T-cell (primary cell): Measurements from ENCODE around the gene OSMR. TPM values are rescaled to one million over a fixed set of nuclear protein-coding genes. Genes with fewer than 3 reads are reported as not detected.

ENCODE experiments used
- ATAC-seq, 4 experiments: fragments of 200-7000 bp in 3 of 4; fragments of 150-1000 bp in 1 of 4; cut with Tn5 transposase; replicated peaks in 1 of 4; 1 replicate in 3 of 4; 2 replicates in 1 of 4; pipeline ENCODE4 v1.10.0; 2021; ENCODE audit warnings: moderate library complexity in 3 of 4, mild to moderate bottlenecking in 2 of 4, moderate number of reproducible peaks in 1 of 4
- CTCF ChIA-PET, 2 donors: fragments of 300-600 bp; sonication (Branson Sonifier 250); formaldehyde crosslinking; loops; one replicate each; lab custom pipeline; 2022; ENCODE audit warnings: antibody characterized with exemption in 2 of 2; lab: Charles Lee
- POLR2A ChIA-PET, 2 donors: fragments of 300-600 bp; sonication (Branson Sonifier 250); formaldehyde crosslinking; loops; one replicate each; lab custom pipeline; 2022; ENCODE audit warnings: antibody characterized with exemption in 2 of 2; lab: Charles Lee
- DNase-seq, 35 experiments: peaks; one replicate each; pipeline versions ENCODE4 v3.0.0 to v3.0.0-alpha.2; 2013 to 2023
- H3K27ac ChIP-seq: one replicate; pipeline ENCODE4 v1.5.1; 2013; ENCODE audit warnings: low read length
- H3K27me3 ChIP-seq, 2 experiments: replicated peaks in 1 of 2; 1 replicate in 1 of 2; 2 replicates in 1 of 2; pipeline versions ENCODE4 v1.6.1 to v1.7.0; 2013; ENCODE audit warnings: low read length in 1 of 2, mixed read lengths in 1 of 2; ENCODE audit not compliant: control insufficient read depth in 2 of 2, insufficient read depth in 2 of 2; ENCODE audit errors: extremely low read depth in 1 of 2
- H3K36me3 ChIP-seq, 2 donors: 1 replicate in 1 of 2; 2 replicates in 1 of 2; pipeline versions ENCODE4 v1.6.1 to v1.7.0; 2013; ENCODE audit warnings: low read length in 1 of 2; ENCODE audit not compliant: control insufficient read depth in 2 of 2, insufficient read depth in 1 of 2; ENCODE audit errors: extremely low read depth in 1 of 2
- H3K4me1 ChIP-seq, 2 experiments: 1 replicate in 1 of 2; 2 replicates in 1 of 2; pipeline versions ENCODE4 v1.6.1 to v1.7.0; 2013; ENCODE audit warnings: low read length in 2 of 2, mixed read lengths in 1 of 2; ENCODE audit not compliant: insufficient read depth in 2 of 2, control insufficient read depth in 1 of 2; ENCODE audit errors: extremely low read depth in 1 of 2
- H3K4me3 ChIP-seq, 2 donors: 1 replicate in 1 of 2; 2 replicates in 1 of 2; pipeline versions ENCODE4 v1.5.1 to v1.7.0; 2013; ENCODE audit warnings: mild to moderate bottlenecking in 2 of 2, low read length in 1 of 2, moderate library complexity in 1 of 2; ENCODE audit not compliant: control insufficient read depth in 1 of 2; ENCODE audit errors: extremely low read depth in 1 of 2
- H3K9me3 ChIP-seq: 2 replicates; pipeline ENCODE4 v1.7.0; 2013
- H3K27ac Mint-ChIP-seq, 2 donors: one replicate each; pipeline ENCODE4 v1.8.0; 2020 to 2021; ENCODE audit warnings: mild to moderate bottlenecking in 2 of 2, mixed read lengths in 2 of 2
- H3K27me3 Mint-ChIP-seq, 2 donors: one replicate each; pipeline ENCODE4 v1.8.0; 2021 to 2022; ENCODE audit warnings: mixed read lengths in 2 of 2
- H3K36me3 Mint-ChIP-seq: one replicate; pipeline ENCODE4 v1.8.0; 2021; ENCODE audit warnings: mixed read lengths
- H3K4me1 Mint-ChIP-seq, 3 donors: one replicate each; pipeline ENCODE4 v1.8.0; 2020 to 2022; ENCODE audit warnings: mixed read lengths in 3 of 3, mild to moderate bottlenecking in 1 of 3
- H3K4me3 Mint-ChIP-seq, 3 donors: one replicate each; pipeline ENCODE4 v1.8.0; 2020 to 2022; ENCODE audit warnings: mild to moderate bottlenecking in 3 of 3, mixed read lengths in 3 of 3, moderate library complexity in 3 of 3
- H3K9me3 Mint-ChIP-seq, 3 donors: one replicate each; pipeline ENCODE4 v1.8.0; 2020 to 2022; ENCODE audit warnings: mixed read lengths in 3 of 3
- WGBS: methylation state at CpG from one replicate; pipeline ENCODE4 v1.1.5; 2013; ENCODE audit warnings: missing lambda C conversion rate; ENCODE audit not compliant: insufficient coverage; 5-methylcytosine and 5-hydroxymethylcytosine counted together
- total RNA-seq, 35 experiments: library from RNA in 6 of 35; stranded (reverse) in 6 of 35; fragments of 120-200 nt in 1 of 35; gene quantifications; one replicate each; pipeline versions ENCODE4 v1.2.1 to v1.2.4 and lab custom pipeline; 2013 to 2026

Gene OSMR
- total RNA-seq, 5 donors from 2014 or later (not counting 1 experiment from before 2014, with no cell fraction given): 0.08 to 0.26 (median 0.14) TPM; not detected in 1

DNA sequence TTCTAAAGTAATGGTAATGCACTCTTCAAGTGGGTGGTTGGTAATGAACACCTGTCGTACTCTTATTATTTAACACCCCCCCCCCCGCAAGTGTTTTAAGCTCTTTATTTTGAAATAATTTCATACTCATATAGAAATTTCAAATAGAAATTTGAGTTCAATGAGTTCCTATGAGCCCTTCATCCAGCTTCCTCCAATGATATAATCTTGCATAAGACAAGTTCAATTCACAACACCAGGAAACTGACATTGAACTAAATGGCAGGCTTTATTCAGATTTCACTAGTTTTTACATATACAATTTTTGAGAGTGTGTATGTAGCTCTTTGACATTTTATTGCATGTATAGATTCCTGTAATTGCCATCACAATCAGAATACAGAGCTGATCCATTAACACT is 30.9 kb upstream of the OSMR start:
- no peak overlapping the region for H3K4me3 ChIP-seq
- H3K27me3 ChIP-seq: peaks cover 2 to 12% of the 10 kb centered on the region in 2 experiments
- H3K36me3 ChIP-seq: no peaks in the 10 kb centered on the region
- Mint-ChIP-seq H3K27me3 (peaks cover 43 to 50% of the 10 kb centered on the region in 2 donors), H3K36me3 (no peaks in the 10 kb centered on the region), H3K4me1 (no peaks in the 10 kb centered on the region), H3K4me3 (no peak overlapping the region), H3K9me3 (no peaks in the 10 kb centered on the region), H3K27ac (no peak overlapping the region)
- POLR2A ChIA-PET: no interaction called here
- WGBS: no CpG with 5 or more reads among the region's 2 CpGs
- H3K27ac ChIP-seq: no peak overlapping the region
- H3K9me3 ChIP-seq: no peaks in the 10 kb centered on the region
- CTCF ChIA-PET: interaction anchor here (0.5 kb wide), 3 partner anchors 104 to 374 kb away, joined by 3 to 4 read pairs (median 3); no protein-coding TSS in a partner anchor
- no peak for ATAC-seq
- DNase-seq: no peak
- H3K4me1 ChIP-seq: no peaks in the 10 kb centered on the region

DNA sequence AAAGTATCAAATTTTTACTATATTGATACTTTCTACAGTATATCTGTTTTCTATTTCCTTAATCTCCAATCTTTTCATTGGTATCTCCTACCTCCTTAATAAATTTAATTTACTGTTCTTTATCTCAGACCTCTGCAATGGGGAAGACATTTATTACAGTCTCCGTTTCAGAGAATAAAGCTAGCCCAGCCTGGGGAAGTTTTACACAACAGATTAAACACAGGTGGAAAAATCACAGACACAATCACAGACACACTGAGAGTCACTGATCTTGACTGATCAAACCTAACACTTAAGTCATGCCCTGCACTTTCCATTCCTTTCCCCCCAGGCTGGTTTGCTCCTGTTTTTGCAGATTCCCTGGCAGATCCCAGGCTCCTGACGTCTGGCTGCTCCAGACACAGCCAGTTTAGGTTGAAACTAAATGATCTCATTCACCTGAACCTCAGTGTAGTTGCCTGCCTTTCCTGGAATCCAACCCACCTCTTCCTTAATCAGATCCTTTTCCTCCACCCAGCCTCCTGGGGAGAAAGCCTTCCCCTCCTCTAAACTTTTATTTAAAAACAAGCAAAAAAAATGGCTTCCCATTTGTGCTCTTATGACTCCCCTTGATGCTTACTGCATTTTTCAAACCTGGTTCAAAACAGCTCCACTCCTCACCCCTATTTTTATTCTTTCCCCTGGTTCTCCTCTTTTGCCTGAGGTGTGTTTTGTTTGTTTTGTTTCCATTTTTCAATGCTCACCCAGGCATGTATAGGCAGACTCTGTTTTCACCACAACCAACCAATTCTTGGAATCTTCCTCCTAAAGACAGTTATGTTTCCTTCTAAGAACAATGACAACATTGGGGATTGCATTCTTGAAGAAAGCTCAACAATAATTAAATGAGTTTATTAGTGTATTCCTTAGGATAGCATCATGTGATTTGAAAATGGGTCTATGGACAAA is 29.5 kb upstream of the OSMR start:
- no peaks in the 10 kb centered on the region for H3K9me3 ChIP-seq
- Mint-ChIP-seq H3K27me3 (peaks cover 40 to 50% of the 10 kb centered on the region in 2 donors), H3K27ac (no peak overlapping the region), H3K36me3 (no peaks in the 10 kb centered on the region), H3K4me1 (no peaks in the 10 kb centered on the region), H3K9me3 (no peaks in the 10 kb centered on the region), H3K4me3 (no peak overlapping the region)
- DNase-seq (no peak), ATAC-seq (no peak)
- no peak overlapping the region for H3K27ac ChIP-seq
- H3K4me1 ChIP-seq: no peaks in the 10 kb centered on the region
- H3K4me3 ChIP-seq: no peak overlapping the region
- 36% methylated on average over 2 of the region's 2 CpGs for WGBS
- no peaks in the 10 kb centered on the region for H3K36me3 ChIP-seq
- ChIA-PET POLR2A (no interaction called here), CTCF (interaction anchor here in 1 of 2 donors (0.7 kb wide), 1 partner anchor 23 kb away, joined by 3 read pairs; no protein-coding TSS in a partner anchor)
- H3K27me3 ChIP-seq: peaks cover 2 to 6% of the 10 kb centered on the region in 2 experiments

DNA sequence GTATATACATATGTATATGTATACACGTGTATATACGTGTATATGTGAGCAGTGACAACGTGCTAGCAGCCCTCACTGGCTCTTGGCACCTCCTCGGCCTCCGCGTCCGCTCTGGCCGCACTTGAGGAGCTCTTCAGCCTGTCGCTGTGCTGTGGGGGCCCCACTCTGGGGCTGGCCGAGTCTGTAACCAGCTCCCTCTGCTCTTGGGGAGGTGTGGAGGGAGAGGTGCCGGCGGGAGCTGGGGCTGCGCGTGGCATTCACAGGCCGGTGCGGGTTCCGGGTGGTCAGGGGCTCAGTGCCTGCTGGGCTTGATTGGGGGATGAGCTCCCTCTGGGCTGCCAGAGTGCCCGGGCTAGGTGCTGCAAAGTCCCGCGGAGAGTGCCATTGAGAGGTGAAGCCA is 24.1 kb upstream of the OSMR start:
- Mint-ChIP-seq H3K9me3 (peaks cover 0 to 3% (median 0%) of the 10 kb centered on the region in 3 donors), H3K27ac (no peak overlapping the region), H3K27me3 (peaks cover 15% of the 10 kb centered on the region in 2 donors), H3K4me1 (no peaks in the 10 kb centered on the region), H3K4me3 (no peak overlapping the region), H3K36me3 (no peaks in the 10 kb centered on the region)
- Histone ChIP-seq H3K4me3 (no peak overlapping the region), H3K27ac (no peak overlapping the region), H3K27me3 (peaks cover 0 to 3% of the 10 kb centered on the region in 2 experiments), H3K4me1 (no peaks in the 10 kb centered on the region), H3K36me3 (no peaks in the 10 kb centered on the region), H3K9me3 (no peaks in the 10 kb centered on the region)
- ChIA-PET POLR2A (no interaction called here), CTCF (no interaction called here)
- no peak for DNase-seq
- 98% methylated on average over 15 of the region's 20 CpGs for WGBS
- no peak for ATAC-seq

DNA sequence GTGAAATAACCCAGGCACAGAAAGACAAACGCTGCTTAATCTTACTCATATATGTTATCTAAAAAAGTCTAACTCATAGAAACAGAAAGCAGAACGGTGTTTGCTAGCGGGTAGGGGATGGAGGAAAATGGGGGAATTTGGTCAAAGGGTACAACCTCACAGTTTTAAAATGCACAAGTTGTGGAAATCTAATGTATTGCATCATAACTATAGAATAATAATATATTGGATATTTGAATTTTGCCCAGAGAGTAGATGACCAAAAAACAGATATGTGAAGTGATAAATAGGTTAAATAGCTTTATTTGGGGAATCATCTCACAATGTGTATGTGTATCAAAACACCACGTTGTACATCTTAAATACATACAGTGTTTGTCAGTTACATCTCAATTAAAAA is 22.3 kb upstream of the OSMR start:
- no peak overlapping the region for H3K4me3 Mint-ChIP-seq

DNA sequence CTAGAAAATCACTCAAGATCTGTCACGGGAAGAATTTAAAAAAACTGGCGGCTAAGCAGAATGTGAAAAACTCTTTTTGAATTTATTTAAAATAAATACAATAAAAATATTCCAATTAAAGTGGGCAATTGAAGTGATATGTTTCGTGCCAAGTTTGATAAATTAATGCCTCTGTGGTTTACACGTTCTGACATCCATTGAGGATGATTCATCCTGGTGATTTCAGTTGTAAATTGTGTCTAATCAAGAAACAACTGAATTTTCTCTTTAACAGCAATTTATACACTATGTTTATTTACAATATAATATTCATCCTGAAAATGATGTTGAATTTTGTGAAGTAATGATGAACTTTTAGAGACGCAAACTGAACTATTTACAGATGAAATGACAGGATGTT is 21.0 kb upstream of the OSMR start:
- no peak overlapping the region for H3K4me3 ChIP-seq
- Mint-ChIP-seq H3K9me3 (peaks cover 0 to 3% (median 0%) of the 10 kb centered on the region in 3 donors), H3K4me3 (no peak overlapping the region), H3K27me3 (peaks cover 13 to 25% of the 10 kb centered on the region in 2 donors), H3K4me1 (no peaks in the 10 kb centered on the region), H3K27ac (no peak overlapping the region), H3K36me3 (no peaks in the 10 kb centered on the region)
- peaks cover 2 to 7% of the 10 kb centered on the region in 2 experiments for H3K27me3 ChIP-seq
- CTCF ChIA-PET: no interaction called here
- H3K36me3 ChIP-seq: no peaks in the 10 kb centered on the region
- DNase-seq (no peak), ATAC-seq (no peak)
- no peaks in the 10 kb centered on the region for H3K4me1 ChIP-seq
- H3K27ac ChIP-seq: no peak overlapping the region
- POLR2A ChIA-PET: no interaction called here
- no CpG with 5 or more reads among the region's 5 CpGs for WGBS
- no peaks in the 10 kb centered on the region for H3K9me3 ChIP-seq

More for the DNA sequence above, 22.3 kb upstream of the OSMR start:
- no peak overlapping the region for H3K27ac ChIP-seq
- H3K27ac Mint-ChIP-seq: no peak overlapping the region
- H3K4me1 Mint-ChIP-seq: no peaks in the 10 kb centered on the region
- POLR2A ChIA-PET: no interaction called here
- H3K4me1 ChIP-seq: no peaks in the 10 kb centered on the region
- H3K27me3 ChIP-seq: peaks cover under 1 to 7% of the 10 kb centered on the region in 2 experiments
- H3K36me3 ChIP-seq: no peaks in the 10 kb centered on the region
- peaks cover 0 to 3% (median 0%) of the 10 kb centered on the region in 3 donors for H3K9me3 Mint-ChIP-seq
- WGBS: no CpG with 5 or more reads among the region's 4 CpGs
- ATAC-seq (no peak), DNase-seq (no peak)
- no peaks in the 10 kb centered on the region for H3K9me3 ChIP-seq
- H3K27me3 Mint-ChIP-seq: peaks cover 9 to 17% of the 10 kb centered on the region in 2 donors
- H3K36me3 Mint-ChIP-seq: no peaks in the 10 kb centered on the region
- CTCF ChIA-PET: no interaction called here
- H3K4me3 ChIP-seq: no peak overlapping the region

DNA sequence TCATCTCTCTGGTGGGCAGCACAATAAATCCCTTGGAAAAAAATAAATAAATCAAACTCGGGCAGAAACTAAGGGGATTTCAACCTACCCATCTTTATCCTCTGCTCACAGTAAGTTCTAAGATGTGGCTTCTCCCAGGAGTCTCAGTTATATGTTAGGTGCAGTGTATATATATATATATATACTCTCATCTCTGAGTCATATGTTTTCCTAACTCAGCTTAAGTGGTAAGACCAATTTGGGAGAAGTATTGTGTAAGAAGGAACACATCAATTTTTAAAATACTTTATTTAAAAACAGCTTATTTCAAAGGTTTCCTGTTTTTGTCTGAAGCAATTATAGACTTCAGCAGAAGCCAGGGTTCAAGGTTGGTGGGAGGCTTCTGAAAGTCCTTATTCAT is 20.3 kb upstream of the OSMR start:
- peaks cover 13 to 28% of the 10 kb centered on the region in 2 donors for H3K27me3 Mint-ChIP-seq
- H3K4me3 Mint-ChIP-seq: no peak overlapping the region
- Histone ChIP-seq H3K4me3 (no peak overlapping the region), H3K27me3 (peaks cover 3 to 7% of the 10 kb centered on the region in 2 experiments), H3K9me3 (no peaks in the 10 kb centered on the region), H3K4me1 (no peaks in the 10 kb centered on the region), H3K36me3 (no peaks in the 10 kb centered on the region), H3K27ac (no peak overlapping the region)
- no CpG with 5 or more reads among the region's 1 CpG for WGBS
- H3K36me3 Mint-ChIP-seq: no peaks in the 10 kb centered on the region
- DNase-seq (no peak), ATAC-seq (no peak)
- peaks cover 0 to 3% (median 0%) of the 10 kb centered on the region in 3 donors for H3K9me3 Mint-ChIP-seq
- H3K27ac Mint-ChIP-seq: no peak overlapping the region
- H3K4me1 Mint-ChIP-seq: no peaks in the 10 kb centered on the region
- POLR2A ChIA-PET: no interaction called here
- CTCF ChIA-PET: no interaction called here
